IPS DF 6.9 (cell line): Measurements from ENCODE around the gene CYP2W1.

Source experiments
- DNase-seq: peaks from one replicate; pipeline ENCODE4 v3.0.0-alpha.2; 2013; ENCODE audit warnings: low read depth, low spot score
- H3K27ac ChIP-seq: one replicate; pipeline ENCODE4 v1.5.1; 2013; ENCODE audit warnings: low read length, control low read depth
- H3K27me3 ChIP-seq: 2 replicates; pipeline ENCODE4 v1.6.1; 2013; ENCODE audit warnings: mild to moderate bottlenecking, low read length; ENCODE audit not compliant: control insufficient read depth, insufficient read depth
- H3K36me3 ChIP-seq: 2 replicates; pipeline ENCODE4 v1.6.1; 2013; ENCODE audit warnings: low read length; ENCODE audit not compliant: control insufficient read depth, insufficient read depth
- H3K4me1 ChIP-seq: 2 replicates; pipeline ENCODE4 v1.6.1; 2013; ENCODE audit warnings: low read length; ENCODE audit not compliant: control insufficient read depth, insufficient read depth
- H3K4me3 ChIP-seq: 2 replicates; pipeline ENCODE4 v1.5.1; 2013; ENCODE audit warnings: mild to moderate bottlenecking, low read length
- H3K9me3 ChIP-seq: 2 replicates; pipeline ENCODE4 v1.6.1; 2013; ENCODE audit warnings: low read length, inconsistent platforms; ENCODE audit not compliant: control insufficient read depth, insufficient read depth
- WGBS: extraction: QIAGEN DNeasy Blood & Tissue Kit; methylation state at CpG from one replicate; pipeline ENCODE4 v1.1.7; 2013; ENCODE audit warnings: mixed read lengths, missing lambda C conversion rate; ENCODE audit not compliant: insufficient read length, insufficient coverage; 5-methylcytosine and 5-hydroxymethylcytosine counted together

The CYP2W1 gene

DNA sequence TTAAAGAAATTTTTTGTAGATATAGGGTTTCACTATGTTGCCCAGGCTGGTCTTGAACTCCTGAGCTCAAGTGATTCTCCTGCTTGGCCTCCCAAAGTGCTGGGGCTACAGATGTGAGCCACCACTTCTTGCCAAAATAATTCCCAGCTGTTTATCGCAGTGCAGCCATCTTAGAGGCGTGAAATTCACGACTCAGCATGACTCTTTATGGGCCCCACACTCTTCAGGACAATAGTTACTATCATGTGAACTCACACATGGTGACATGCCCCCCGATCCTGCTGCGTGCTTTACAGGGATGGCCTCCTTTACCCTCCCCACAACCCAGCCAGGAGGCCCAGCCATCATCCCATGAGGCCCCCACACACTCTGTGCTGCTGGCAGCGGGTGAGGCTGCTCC, 12.2 kb upstream of the CYP2W1 start:
- Histone ChIP-seq H3K27ac (no peak overlapping the region), H3K36me3 (peaks cover 25% of the 10 kb centered on the region), H3K27me3 (no peaks in the 10 kb centered on the region), H3K4me1 (peaks cover 1% of the 10 kb centered on the region; the same call in 1 of the 2 replicates), H3K9me3 (no peaks in the 10 kb centered on the region), H3K4me3 (no peak overlapping the region)
- no peak for DNase-seq
- WGBS = no CpG with 5 or more reads among the region's 6 CpGs

DNA sequence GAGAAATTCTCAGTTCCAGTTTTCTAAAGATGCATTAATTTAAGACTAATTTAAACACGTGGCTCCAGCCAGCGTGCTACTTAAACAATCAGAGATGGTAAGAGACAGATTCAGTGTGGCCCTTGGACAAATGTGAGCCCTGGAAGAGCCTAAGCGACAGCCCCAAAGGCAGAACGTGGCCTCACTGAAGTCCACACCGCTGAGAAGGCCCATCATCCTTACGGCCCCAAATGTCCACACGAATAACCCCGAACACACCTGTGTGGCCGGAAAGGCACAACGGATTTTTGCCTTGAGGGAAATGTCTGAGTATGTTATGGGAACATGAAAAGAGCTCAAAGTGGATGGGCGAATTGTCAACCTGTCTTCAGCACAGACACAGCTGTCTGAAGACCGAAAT, 10.9 kb upstream of the CYP2W1 start:
- H3K27ac ChIP-seq = no peak overlapping the region
- DNase-seq = no peak
- no CpG with 5 or more reads among the region's 12 CpGs for WGBS
- peaks cover 25% of the 10 kb centered on the region for H3K36me3 ChIP-seq
- H3K4me1 ChIP-seq = peaks cover 2% of the 10 kb centered on the region; the same call in 1 of the 2 replicates
- no peak overlapping the region for H3K4me3 ChIP-seq
- H3K9me3 ChIP-seq = no peaks in the 10 kb centered on the region
- no peaks in the 10 kb centered on the region for H3K27me3 ChIP-seq

DNA sequence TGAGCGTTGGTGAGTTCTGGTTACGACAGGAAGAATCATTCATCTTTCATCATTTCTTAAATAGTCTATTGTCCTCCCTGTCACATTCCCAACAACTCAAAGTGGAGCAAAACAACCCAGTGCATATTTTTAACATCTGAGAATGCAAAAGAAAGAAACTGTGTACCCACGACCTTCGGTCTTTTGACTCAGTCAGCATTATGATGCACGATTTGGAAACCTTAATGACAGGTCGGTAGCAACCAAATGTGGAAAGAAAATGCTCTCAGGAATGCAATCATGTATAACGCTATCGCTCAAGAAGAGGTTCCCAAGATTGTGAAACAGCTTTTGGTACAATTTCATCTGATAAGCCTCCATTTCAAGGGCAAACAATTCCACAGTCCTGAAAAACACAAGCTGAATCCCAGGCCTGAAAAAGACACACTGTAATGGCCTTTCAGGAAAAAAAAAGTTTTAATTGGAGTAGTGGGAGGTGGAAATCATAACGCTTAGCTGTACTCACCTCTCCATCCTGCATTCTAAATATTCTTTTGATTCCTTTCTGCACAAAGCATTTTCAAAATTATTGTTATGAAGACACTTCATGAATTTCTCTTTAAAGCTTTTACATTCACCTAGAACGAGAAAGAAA, 10.2 kb upstream of the CYP2W1 start:
- WGBS = 100% methylated on average over 1 of the region's 10 CpGs
- Histone ChIP-seq H3K4me3 (no peak overlapping the region), H3K36me3 (peaks cover 19% of the 10 kb centered on the region)

DNA sequence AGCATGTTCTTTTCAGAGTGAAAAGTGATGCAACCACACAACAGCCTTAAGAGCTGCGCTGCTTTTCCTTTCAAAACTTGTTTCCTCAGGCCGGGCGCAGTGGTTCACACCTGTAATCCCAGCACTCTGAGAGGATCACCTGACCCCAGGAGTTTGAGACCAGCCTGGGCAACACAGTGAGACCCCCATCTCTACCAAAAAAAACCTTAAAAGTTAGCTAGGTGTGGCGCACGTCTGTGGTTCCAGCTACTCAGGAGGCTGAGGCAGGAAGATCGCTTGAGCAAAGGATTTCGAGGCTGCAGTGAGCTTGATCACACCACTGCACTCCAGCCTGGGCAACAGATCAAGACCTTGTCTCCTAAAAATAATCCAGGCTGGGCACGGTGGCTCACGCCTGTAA, 9.7 kb upstream of the CYP2W1 start:
- WGBS = no CpG with 5 or more reads among the region's 9 CpGs
- no peak for DNase-seq
- H3K4me3 ChIP-seq = no peak overlapping the region
- H3K9me3 ChIP-seq = no peaks in the 10 kb centered on the region
- peaks cover 13% of the 10 kb centered on the region for H3K36me3 ChIP-seq
- no peak overlapping the region for H3K27ac ChIP-seq
- H3K27me3 ChIP-seq = no peaks in the 10 kb centered on the region
- peaks cover 2% of the 10 kb centered on the region; the same call in 1 of the 2 replicates for H3K4me1 ChIP-seq

More for the DNA sequence above, 10.2 kb upstream of the CYP2W1 start:
- no peak overlapping the region for H3K27ac ChIP-seq
- no peaks in the 10 kb centered on the region for H3K9me3 ChIP-seq
- H3K4me1 ChIP-seq = peaks cover 2% of the 10 kb centered on the region; the same call in 1 of the 2 replicates
- no peaks in the 10 kb centered on the region for H3K27me3 ChIP-seq
- no peak for DNase-seq

DNA sequence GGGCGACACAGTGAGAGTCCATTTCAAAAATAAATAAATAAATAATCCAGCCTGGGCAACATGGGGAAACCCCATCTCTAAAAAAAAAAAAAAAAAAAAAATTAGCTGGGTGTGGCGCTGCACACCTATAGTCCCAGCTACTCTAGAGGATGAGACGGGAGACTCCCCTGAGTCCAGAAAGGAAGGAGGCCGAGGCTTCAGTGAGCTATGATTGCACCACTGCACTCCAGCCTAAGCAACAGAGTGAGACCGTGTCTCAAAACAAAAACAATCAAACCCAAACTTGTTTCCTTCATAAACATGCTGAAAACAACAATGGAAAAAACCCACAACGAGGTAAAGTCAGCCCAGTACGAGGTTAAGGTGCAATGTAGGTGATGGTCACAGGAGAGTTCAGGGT, 8.8 kb upstream of the CYP2W1 start:
- Histone ChIP-seq H3K27ac (no peak overlapping the region), H3K4me3 (no peak overlapping the region), H3K27me3 (no peaks in the 10 kb centered on the region), H3K4me1 (peaks cover 2% of the 10 kb centered on the region; the same call in 1 of the 2 replicates), H3K9me3 (no peaks in the 10 kb centered on the region), H3K36me3 (peaks cover 12% of the 10 kb centered on the region)
- no peak for DNase-seq
- WGBS = no CpG with 5 or more reads among the region's 7 CpGs

DNA sequence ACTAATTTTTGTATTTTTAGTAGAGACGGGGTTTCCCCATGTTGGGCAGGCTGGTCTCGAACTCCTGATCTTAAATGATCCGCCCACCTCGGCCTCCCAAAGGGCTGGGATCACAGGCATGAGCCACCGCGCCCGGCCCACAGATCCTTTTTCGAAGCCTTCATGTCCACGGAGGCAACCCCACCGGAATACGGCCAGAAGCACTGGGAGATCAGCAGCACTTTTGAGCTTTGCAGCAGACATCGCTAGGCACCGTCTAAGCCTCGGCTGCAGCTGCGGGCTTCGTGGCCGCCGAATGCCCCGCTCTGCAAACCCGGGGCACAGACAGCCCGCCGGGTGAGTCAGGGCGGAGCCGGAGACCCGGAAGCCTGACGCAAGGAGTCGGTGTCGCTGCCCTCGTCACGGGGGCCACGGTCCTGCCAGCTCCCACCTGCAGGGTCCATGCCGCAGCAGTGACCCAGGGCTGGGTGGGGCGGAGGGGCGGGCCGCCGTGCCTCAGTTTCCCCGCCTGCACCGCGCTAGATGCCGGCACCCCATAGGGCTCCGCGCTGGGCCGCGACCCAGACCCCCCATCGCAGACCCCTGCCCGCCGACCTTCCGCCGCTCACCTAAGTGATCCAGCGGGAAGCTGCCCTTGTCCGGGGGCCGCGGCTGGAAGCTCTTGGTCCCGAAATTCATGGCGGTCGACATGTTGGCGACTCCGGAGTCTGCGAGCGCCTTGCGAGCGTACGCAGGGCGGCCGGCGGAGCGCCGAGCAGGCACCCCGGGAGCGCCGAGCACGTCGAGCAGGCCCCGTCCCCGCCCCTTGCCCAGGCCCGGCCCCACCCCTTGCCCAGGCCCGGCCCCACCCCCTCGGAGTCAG, 7.9 kb upstream of the CYP2W1 start, which contains the start of gene COX19:
Gene COX19, minus strand, starts transcription at position 730 of the 862 bp plus-strand sequence. Its CDS starts 40 bp downstream, at position 690.
- H3K9me3 ChIP-seq = no peaks in the 10 kb centered on the region
- H3K27me3 ChIP-seq = no peaks in the 10 kb centered on the region
- WGBS = no CpG with 5 or more reads among the region's 78 CpGs
- DNase-seq = peak; percentile 77
- peaks cover 2% of the 10 kb centered on the region; the same call in 1 of the 2 replicates for H3K4me1 ChIP-seq
- peaks cover 7% of the 10 kb centered on the region for H3K36me3 ChIP-seq
- peak within 1 kb of the TSS; percentile 91 for H3K4me3 ChIP-seq
- H3K27ac ChIP-seq = no peak within 1 kb of the TSS

DNA sequence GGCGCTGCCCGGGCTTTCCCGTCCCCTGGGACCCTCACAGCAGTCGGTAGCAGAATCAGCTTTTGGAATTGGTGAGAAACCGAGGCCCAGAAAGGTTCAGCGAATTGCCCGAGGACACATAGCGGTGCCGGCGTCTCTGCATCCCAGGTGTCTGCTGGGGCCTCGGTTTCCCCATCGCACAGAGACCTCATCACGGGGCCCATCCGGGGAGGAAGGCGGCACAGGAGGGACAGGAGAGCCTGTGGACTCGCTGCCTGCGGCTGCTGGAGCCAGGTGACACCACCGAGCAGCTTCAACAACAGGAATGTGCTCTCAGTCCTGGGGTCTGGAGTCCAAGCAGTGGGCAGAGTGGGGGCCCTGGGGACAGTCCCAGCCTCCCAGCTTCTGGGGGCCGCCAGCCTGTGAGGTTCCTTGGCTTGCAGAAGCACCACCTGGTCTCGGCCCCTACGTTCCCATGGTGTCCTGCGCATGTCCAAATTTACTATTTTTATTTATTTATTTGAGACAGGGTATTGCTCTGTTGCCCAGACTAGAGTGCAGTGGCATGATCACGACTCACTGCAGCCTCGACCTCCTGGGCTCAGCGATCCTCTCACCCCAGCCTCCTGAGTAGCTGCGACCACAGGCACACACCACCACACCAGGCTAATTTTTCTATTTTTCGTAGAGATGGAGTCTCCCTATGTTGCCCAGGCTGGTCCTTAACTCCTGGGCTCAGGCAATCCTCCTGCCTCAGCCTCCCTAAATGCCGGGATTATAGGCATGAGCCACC, 7.1 kb upstream of the CYP2W1 start:
- Histone ChIP-seq H3K36me3 (peaks cover 5% of the 10 kb centered on the region), H3K27ac (no peak overlapping the region), H3K27me3 (no peaks in the 10 kb centered on the region), H3K4me3 (peak overlapping the region; percentile 11; the same call in 1 of the 2 replicates), H3K9me3 (no peaks in the 10 kb centered on the region), H3K4me1 (peaks cover 2% of the 10 kb centered on the region; the same call in 1 of the 2 replicates)
- no peak for DNase-seq
- no CpG with 5 or more reads among the region's 28 CpGs for WGBS

DNA sequence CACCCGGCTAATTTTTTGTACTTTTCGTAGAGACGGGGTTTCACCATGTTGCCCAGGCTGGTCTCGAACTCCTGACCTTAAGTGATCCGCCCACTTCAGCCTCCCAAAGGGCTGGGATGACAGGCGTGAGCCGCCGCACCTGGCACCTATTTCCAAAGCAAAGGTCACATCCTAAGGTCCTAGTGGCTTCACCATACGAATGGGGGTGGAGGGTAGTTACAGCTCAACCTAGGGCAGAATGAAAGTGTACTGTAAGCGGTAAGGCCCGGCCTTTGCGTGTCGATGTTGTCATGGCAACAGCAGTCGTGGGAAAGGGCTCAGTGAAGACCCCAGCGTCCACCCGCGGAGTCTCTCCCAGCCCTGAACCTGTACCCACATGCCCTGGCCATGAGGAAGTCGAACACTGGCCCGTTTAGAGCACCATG, 6.1 kb upstream of the CYP2W1 start:
- no peaks in the 10 kb centered on the region for H3K27me3 ChIP-seq
- H3K4me1 ChIP-seq = peaks cover 2% of the 10 kb centered on the region; the same call in 1 of the 2 replicates
- H3K4me3 ChIP-seq = no peak overlapping the region
- H3K27ac ChIP-seq = no peak overlapping the region
- no peak for DNase-seq
- H3K9me3 ChIP-seq = no peaks in the 10 kb centered on the region
- WGBS = no CpG with 5 or more reads among the region's 19 CpGs
- peaks cover 4% of the 10 kb centered on the region; the same call in 1 of the 2 replicates for H3K36me3 ChIP-seq

DNA sequence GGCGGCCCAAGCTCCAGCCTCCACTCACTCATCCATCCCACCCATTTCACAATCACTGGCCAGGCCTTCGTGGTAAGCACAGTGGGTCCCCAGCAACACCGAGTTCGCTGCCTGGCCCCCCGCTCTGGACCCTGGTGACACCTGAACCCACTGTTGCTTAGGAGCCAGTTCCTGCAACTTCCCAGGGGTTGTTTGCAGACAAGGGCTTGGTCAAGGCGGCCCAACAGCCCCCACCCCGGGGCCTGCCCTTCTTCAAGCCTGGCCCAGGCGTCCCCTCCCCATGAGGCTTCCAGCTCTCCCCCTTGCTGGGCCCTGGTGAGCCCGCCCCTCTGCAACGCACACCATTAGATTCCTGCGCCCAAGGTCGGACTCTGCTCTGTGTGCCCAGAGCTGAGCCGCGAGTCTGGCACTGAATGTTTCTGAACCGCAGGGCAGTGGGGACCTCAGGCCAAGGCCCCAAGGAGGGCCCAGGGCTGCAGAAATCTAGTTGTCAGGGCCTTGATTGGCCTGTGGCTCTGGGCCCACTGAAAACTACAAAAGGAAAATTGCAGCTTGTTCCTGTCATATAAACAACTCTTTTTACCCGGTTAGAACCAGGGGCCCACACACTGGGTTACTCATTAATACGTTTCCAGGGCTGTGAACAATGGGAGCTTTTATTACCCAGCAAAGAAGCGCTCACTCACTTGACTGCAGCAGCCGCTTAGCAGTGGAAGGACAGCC, 5.5 kb upstream of the CYP2W1 start:
- Histone ChIP-seq H3K9me3 (no peaks in the 10 kb centered on the region), H3K4me3 (no peak overlapping the region), H3K36me3 (peaks cover 4% of the 10 kb centered on the region; the same call in 1 of the 2 replicates), H3K4me1 (peaks cover 2% of the 10 kb centered on the region; the same call in 1 of the 2 replicates), H3K27me3 (no peaks in the 10 kb centered on the region), H3K27ac (no peak overlapping the region)
- WGBS = no CpG with 5 or more reads among the region's 19 CpGs
- DNase-seq = no peak
